Hematopoietic multipotent progenitor cell treated with erythropoietin and hydrocortisone succinate and interleukin-3 and kit ligand, for 4 days (in vitro differentiated cells): Measurements from ENCODE around the gene HS6ST3.
A peak's percentile ranks its signal among the peaks of the same experiment; 100 is the strongest.

Experiments used
- DNase-seq: peaks from one replicate; pipeline ENCODE4 v3.0.0-alpha.2; 2015

HS6ST3 gene

GRCh38 chr13:96858133-96858826 lies 768.4 kb downstream of the HS6ST3 start:
- DNase-seq = no peak

- DNase-seq = peak; percentile 11
These were observed 771.0 kb downstream of the HS6ST3 start for GRCh38 chr13:96860882-96861281.

- DNase-seq = no peak
These were observed 772.2 kb downstream of the HS6ST3 start for GRCh38 chr13:96862093-96862492.

- DNase-seq = no peak
These were observed 773.1 kb downstream of the HS6ST3 start for GRCh38 chr13:96862999-96863398.

GRCh38 chr13:96871469-96871868 lies 781.6 kb downstream of the HS6ST3 start:
- DNase-seq = no peak

GRCh38 chr13:96880419-96880818 lies 790.5 kb downstream of the HS6ST3 start:
- no peak for DNase-seq
